HCT116 (cell line): ENCODE results near the gene APOA1. TPM values are rescaled to one million over a fixed set of nuclear protein-coding genes. Genes with fewer than 3 reads are reported as not detected.

Experiments used
- ATAC-seq: fragments of 200-7000 bp; cut with Tn5 transposase; 2 replicates; pipeline ENCODE4 v1.9.1; 2020; ENCODE audit warnings: mild to moderate bottlenecking, moderate library complexity
- BruUV-seq: library from RNA; stranded (reverse); fragments of 400-500 nt; replicated peaks from 2 replicates; lab custom pipeline; 2021; lab: Mats Ljungman, UMichigan
- CTCF ChIA-PET: fragments of 300-600 bp; sonication (Branson Sonifier 250); formaldehyde crosslinking; loops from one replicate; lab custom pipeline; 2021; ENCODE audit warnings: antibody characterized with exemption; lab: Charles Lee
- POLR2A ChIA-PET: fragments of 300-600, 350-600 bp; sonication (Branson Sonifier 250); formaldehyde crosslinking; loops from one replicate; lab custom pipeline; 2021; ENCODE audit warnings: antibody characterized with exemption; lab: Charles Lee
- RAD21 ChIA-PET, 2 experiments: fragments of 300-600 bp; sonication (Branson Sonifier 250); formaldehyde crosslinking; loops; one replicate each; lab custom pipeline; 2023; ENCODE audit warnings: low total read pairs in 2 of 2; ENCODE audit not compliant: uncharacterized antibody in 2 of 2, unreplicated experiment in 2 of 2, low non-redundant PET in 1 of 2; lab: Charles Lee
- DNase-seq: peaks from one replicate; pipeline ENCODE4 v3.0.0-alpha.2; 2010; ENCODE audit warnings: low read depth, low spot score
- H2AFZ ChIP-seq: fragments of 200-600 bp; shearing (Covaris generic), sonication (generic); 2 replicates; pipeline ENCODE4 v1.6.1; 2017; ENCODE audit warnings: low read depth, mixed run types, mixed read lengths, antibody characterized with exemption, low read length; ENCODE audit not compliant: poor library complexity, severe bottlenecking
- H3K27ac ChIP-seq: 2 replicates; pipeline ENCODE4 v1.5.1; 2012; ENCODE audit warnings: low read depth, low read length
- H3K27me3 ChIP-seq: fragments of 200-600 bp; sonication (generic); 2 replicates; pipeline ENCODE4 v1.6.1; 2016; ENCODE audit warnings: mixed run types, low read length, mixed read lengths; ENCODE audit not compliant: insufficient read depth
- H3K36me3 ChIP-seq, 2 experiments: fragments of 200-500 bp in 1 of 2; fragments of 200-600 bp in 1 of 2; sonication (Bioruptor generic) in 1 of 2; sonication (generic) in 1 of 2; 2 replicates each; pipeline versions ENCODE4 v1.5.1 to v1.6.1; 2014 to 2016; ENCODE audit warnings: low read length in 2 of 2, inconsistent platforms in 1 of 2, mixed read lengths in 1 of 2, mixed run types in 1 of 2; ENCODE audit not compliant: insufficient read depth in 2 of 2, control insufficient read depth in 1 of 2
- H3K4me1 ChIP-seq, 2 experiments: fragments of 200-600 bp in 1 of 2; sonication (generic) in 1 of 2; 2 replicates each; pipeline versions ENCODE4 v1.5.1 to v1.6.1; 2012 to 2017; ENCODE audit warnings: low read length in 2 of 2, inconsistent platforms in 1 of 2, mild to moderate bottlenecking in 1 of 2, mixed read lengths in 1 of 2, mixed run types in 1 of 2, moderate library complexity in 1 of 2; ENCODE audit not compliant: insufficient read depth in 2 of 2, control insufficient read depth in 1 of 2
- H3K4me2 ChIP-seq: fragments of 200-600 bp; sonication (generic); 2 replicates; pipeline ENCODE4 v1.6.1; 2017; ENCODE audit warnings: mixed run types, low read length, mixed read lengths
- H3K4me3 ChIP-seq, 2 experiments: fragments of 200-600 bp in 1 of 2; sonication (generic) in 1 of 2; replicated peaks in 1 of 2; 2 replicates each; pipeline ENCODE4 v1.5.1; 2011 to 2016; ENCODE audit warnings: low read length in 2 of 2, control low read depth in 1 of 2, low read depth in 1 of 2, mild to moderate bottlenecking in 1 of 2, mixed read lengths in 1 of 2, mixed run types in 1 of 2
- H3K79me2 ChIP-seq: fragments of 200-600 bp; sonication (generic); 2 replicates; pipeline ENCODE4 v1.6.1; 2017; ENCODE audit warnings: mild to moderate bottlenecking, mixed run types, low read length, moderate library complexity, mixed read lengths; ENCODE audit not compliant: insufficient read depth
- H3K9ac ChIP-seq: fragments of 200-600 bp; sonication (generic); 2 replicates; pipeline ENCODE4 v1.6.1; 2016; ENCODE audit warnings: low read length, mixed read lengths
- H3K9me2 ChIP-seq: fragments of 200-600 bp; sonication (generic), shearing (Covaris generic); 2 replicates; pipeline ENCODE4 v1.6.1; 2017; ENCODE audit warnings: mixed run types, mild to moderate bottlenecking, moderate library complexity; ENCODE audit not compliant: insufficient read depth
- H3K9me3 ChIP-seq, 2 experiments: fragments of 200-500 bp in 1 of 2; fragments of 200-600 bp in 1 of 2; sonication (Bioruptor generic) in 1 of 2; sonication (generic) in 1 of 2; 2 replicates each; pipeline ENCODE4 v1.6.1; 2014 to 2017; ENCODE audit warnings: low read length in 2 of 2, mixed read lengths in 2 of 2, inconsistent platforms in 1 of 2, low read depth in 1 of 2, mild to moderate bottlenecking in 1 of 2, mixed run types in 1 of 2, moderate library complexity in 1 of 2; ENCODE audit not compliant: control insufficient read depth in 1 of 2, insufficient read depth in 1 of 2
- H4K20me1 ChIP-seq: fragments of 200-600 bp; sonication (generic), shearing (Covaris generic); 2 replicates; pipeline ENCODE4 v1.6.1; 2017; ENCODE audit warnings: mixed run types, mild to moderate bottlenecking, moderate library complexity; ENCODE audit not compliant: insufficient read depth
- EGR1 ChIP-seq: IDR thresholded peaks from 2 replicates; pipeline ENCODE4 v1.6.1; 2012; ENCODE audit warnings: low read depth
- EZH2phosphoT487 ChIP-seq: fragments of 200-600 bp; IDR thresholded peaks from 2 replicates; pipeline ENCODE4 v1.6.1; 2018; ENCODE audit warnings: antibody characterized with exemption, borderline replicate concordance
- MAX ChIP-seq: IDR thresholded peaks from 2 replicates; pipeline ENCODE4 v1.6.1; 2012
- POLR2AphosphoS5 ChIP-seq: IDR thresholded peaks from 2 replicates; pipeline ENCODE4 v1.6.1; 2011; ENCODE audit warnings: mild to moderate bottlenecking, low read depth, low read length, moderate library complexity
- REST ChIP-seq: IDR thresholded peaks from 2 replicates; pipeline ENCODE4 v1.6.1; 2012; ENCODE audit warnings: low read depth
- ZFX ChIP-seq: fragments of 450-650 bp; IDR thresholded peaks from 2 replicates; pipeline ENCODE4 v1.6.1; 2017
- ZNF274 ChIP-seq: fragments of 200-500 bp; sonication (Bioruptor generic); IDR thresholded peaks from 2 replicates; pipeline ENCODE4 v1.6.1; 2014; ENCODE audit warnings: mild to moderate bottlenecking, low read depth, low read length, inconsistent platforms
- intact Hi-C: fragments of 100-400 bp; cut with micrococcal nuclease; formaldehyde crosslinking; loops from 2 replicates; pipeline ENCODE4 v1.10.0; 2022
- total RNA-seq: library from RNA; stranded (reverse); gene quantifications from one replicate; pipeline ENCODE4 v1.2.1, GENCODE V29; 2021; ENCODE audit not compliant: unreplicated experiment
- TF ChIP-seq, protein P1 (sequence below): IDR thresholded peaks from 2 replicates; pipeline ENCODE4 v1.6.1; 2012

Gene APOA1
- total RNA-seq, 1 experiment from 2014 or later: 2.0 TPM

DNA sequence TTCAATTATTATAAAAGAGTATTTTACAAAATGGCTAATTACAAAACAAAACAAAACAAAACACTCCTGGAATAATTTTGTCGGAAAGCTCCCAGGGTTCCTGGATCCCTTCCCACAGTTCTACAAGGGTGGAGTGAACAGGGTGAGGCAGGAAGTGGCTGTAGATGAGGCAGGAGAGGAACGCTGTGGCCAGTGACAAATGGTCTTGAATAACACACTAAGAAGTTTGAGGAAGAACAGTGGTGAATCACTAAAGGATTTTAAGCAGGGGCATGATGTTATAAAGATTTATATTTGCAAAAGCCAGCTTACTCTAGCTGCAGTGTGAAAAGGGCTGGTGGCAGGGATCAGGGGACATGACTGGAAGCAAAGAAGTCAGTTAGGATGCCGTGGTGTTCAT lies 33.8 kb upstream of the APOA1 start (continued):
- TF ChIP-seq REST (no peak), EZH2phosphoT487 (no peak)

GRCh38 chr11:116870054-116870453 lies 32.6 kb upstream of the APOA1 start:
- ChIA-PET RAD21 (no interaction called here), POLR2A (no interaction called here)
- H3K36me3 ChIP-seq: peaks cover 6 to 31% of the 10 kb centered on the region in 2 experiments; a peak in 2 of 4 replicates
- no peak for ATAC-seq
- no peak for TF ChIP-seq ZFX
- TF ChIP-seq EGR1: no peak
- no peak for TF ChIP-seq ZNF274
- TF ChIP-seq, protein P1, sequence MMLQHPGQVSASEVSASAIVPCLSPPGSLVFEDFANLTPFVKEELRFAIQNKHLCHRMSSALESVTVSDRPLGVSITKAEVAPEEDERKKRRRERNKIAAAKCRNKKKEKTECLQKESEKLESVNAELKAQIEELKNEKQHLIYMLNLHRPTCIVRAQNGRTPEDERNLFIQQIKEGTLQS: no peak
- TF ChIP-seq POLR2AphosphoS5: no peak
- no peak for TF ChIP-seq MAX
- TF ChIP-seq, all 23 proteins: peak for 0
- Histone ChIP-seq H3K4me3 (no peak overlapping the region), H3K9me2 (no peaks in the 10 kb centered on the region), H3K4me1 (no peaks in the 10 kb centered on the region), H3K4me2 (no peak overlapping the region), H3K79me2 (no peaks in the 10 kb centered on the region), H3K27ac (no peak overlapping the region), H2AFZ (no peak overlapping the region), H3K9ac (no peak overlapping the region), H4K20me1 (no peaks in the 10 kb centered on the region), H3K27me3 (no peaks in the 10 kb centered on the region), H3K9me3 (no peaks in the 10 kb centered on the region)
- CTCF ChIA-PET: no interaction called here
- intact Hi-C loops: no loop called here
- no TSS peak for BruUV-seq
- DNase-seq: no peak
